GM23338 (cell line): ENCODE data around the gene TEX101. TPM values are rescaled to one million over a fixed set of nuclear protein-coding genes. Genes with fewer than 3 reads are reported as not detected.

Source experiments
- ATAC-seq: fragments of 200-7000 bp; cut with Tn5 transposase; 3 replicates; pipeline ENCODE4 v1.9.1; 2020
- DNase-seq: peaks from one replicate; pipeline ENCODE4 v3.0.0-alpha.2; 2015; ENCODE audit warnings: low spot score
- H2AFZ ChIP-seq: fragments of 200-600 bp; sonication (generic); 2 replicates; pipeline ENCODE4 v1.8.0; 2016; ENCODE audit warnings: antibody characterized with exemption, mild to moderate bottlenecking, moderate library complexity
- H3F3A ChIP-seq: fragments of 200-600 bp; sonication (generic); replicated peaks from 2 replicates; pipeline ENCODE4 v1.8.0; 2017; ENCODE audit warnings: antibody characterized with exemption, mixed run types, low read depth
- H3K27ac ChIP-seq: fragments of 200-600 bp; sonication (generic); 2 replicates; pipeline ENCODE4 v1.6.1; 2016; ENCODE audit warnings: low read depth
- H3K27me3 ChIP-seq: fragments of 200-600 bp; sonication (generic); 2 replicates; pipeline ENCODE4 v1.8.0; 2016; ENCODE audit warnings: mild to moderate bottlenecking, mixed run types, moderate library complexity; ENCODE audit not compliant: insufficient read depth
- H3K36me3 ChIP-seq: fragments of 200-600 bp; sonication (generic); 2 replicates; pipeline ENCODE4 v1.8.0; 2016; ENCODE audit warnings: mild to moderate bottlenecking; ENCODE audit not compliant: insufficient read depth
- H3K4me1 ChIP-seq: fragments of 200-600 bp; sonication (generic); 2 replicates; pipeline ENCODE4 v1.8.0; 2016; ENCODE audit warnings: mild to moderate bottlenecking, moderate library complexity; ENCODE audit not compliant: insufficient read depth
- H3K4me2 ChIP-seq: fragments of 200-600 bp; sonication (generic); 2 replicates; pipeline ENCODE4 v1.7.1; 2017; ENCODE audit warnings: mixed run types
- H3K4me3 ChIP-seq: fragments of 200-600 bp; sonication (generic); 2 replicates; pipeline ENCODE4 v1.6.1; 2016; ENCODE audit warnings: mixed run types
- H3K79me2 ChIP-seq: fragments of 200-600 bp; sonication (generic); replicated peaks from 2 replicates; pipeline ENCODE4 v1.8.0; 2017; ENCODE audit warnings: mild to moderate bottlenecking; ENCODE audit not compliant: insufficient read depth
- H3K9me2 ChIP-seq: fragments of 200-600 bp; sonication (generic); 2 replicates; pipeline ENCODE4 v1.8.0; 2017; ENCODE audit not compliant: insufficient read depth
- H4K20me1 ChIP-seq: fragments of 200-600 bp; sonication (generic); replicated peaks from 2 replicates; pipeline ENCODE4 v1.8.0; 2017; ENCODE audit warnings: mild to moderate bottlenecking; ENCODE audit not compliant: insufficient read depth
- H3K27ac Mint-ChIP-seq: 2 replicates; pipeline ENCODE4 v1.8.0; 2020; ENCODE audit warnings: inconsistent platforms, mild to moderate bottlenecking, moderate library complexity, mixed read lengths
- H3K27me3 Mint-ChIP-seq: 3 replicates; pipeline ENCODE4 v1.8.0; 2022; ENCODE audit warnings: low read depth, mild to moderate bottlenecking, moderate library complexity, mixed read lengths, inconsistent platforms; ENCODE audit not compliant: insufficient read depth, poor library complexity
- H3K36me3 Mint-ChIP-seq: 3 replicates; pipeline ENCODE4 v1.8.0; 2021; ENCODE audit warnings: low read depth, mild to moderate bottlenecking, inconsistent platforms, moderate library complexity, mixed read lengths
- H3K4me1 Mint-ChIP-seq: 3 replicates; pipeline ENCODE4 v1.8.0; 2020; ENCODE audit warnings: mild to moderate bottlenecking, inconsistent platforms, mixed read lengths
- H3K4me3 Mint-ChIP-seq: 3 replicates; pipeline ENCODE4 v1.8.0; 2021; ENCODE audit warnings: moderate library complexity, mild to moderate bottlenecking, inconsistent platforms, mixed read lengths
- H3K9me3 Mint-ChIP-seq: 3 replicates; pipeline ENCODE4 v1.8.0; 2020; ENCODE audit warnings: moderate library complexity, mild to moderate bottlenecking, inconsistent platforms, mixed read lengths
- CREB1 ChIP-seq: fragments of 250-450 bp; sonication (Bioruptor Pico); IDR thresholded peaks from 2 replicates; pipeline ENCODE4 v1.5.0; 2020; ENCODE audit warnings: low read depth, mild to moderate bottlenecking, moderate library complexity
- CTCF ChIP-seq, 2 experiments: fragments of 200-600 bp in 1 of 2; sonication (generic) in 1 of 2; conservative IDR thresholded peaks; 2 replicates each; pipeline versions ENCODE4 v1.5.1 to v1.6.1; 2016 to 2017; ENCODE audit warnings: antibody characterized with exemption in 2 of 2, low read depth in 2 of 2, mild to moderate bottlenecking in 2 of 2, moderate library complexity in 1 of 2
- EZH2phosphoT487 ChIP-seq: fragments of 200-600 bp; sonication (generic); IDR thresholded peaks from one replicate; pipeline ENCODE4 v1.8.1; 2018; ENCODE audit warnings: antibody characterized with exemption; ENCODE audit not compliant: unreplicated experiment
- JUNB ChIP-seq: IDR thresholded peaks from one replicate; pipeline ENCODE4 v1.6.1; 2016; ENCODE audit warnings: antibody characterized with exemption; ENCODE audit not compliant: unreplicated experiment
- NANOG ChIP-seq: IDR thresholded peaks from 2 replicates; pipeline ENCODE4 v1.6.1; 2016; ENCODE audit warnings: antibody characterized with exemption, borderline replicate concordance
- REST ChIP-seq: IDR thresholded peaks from one replicate; pipeline ENCODE4 v1.6.1; 2018; ENCODE audit warnings: antibody characterized with exemption; ENCODE audit not compliant: unreplicated experiment
- ZNF331 ChIP-seq: fragments of 250-450 bp; sonication (Bioruptor Pico); IDR thresholded peaks from 2 replicates; pipeline ENCODE4 v1.5.0; 2020; ENCODE audit warnings: low read depth, mild to moderate bottlenecking, moderate library complexity
- ZNF462 ChIP-seq: fragments of 250-450 bp; sonication (Bioruptor Pico); IDR thresholded peaks from 2 replicates; pipeline ENCODE4 v1.5.0; 2020; ENCODE audit warnings: mild to moderate bottlenecking, moderate library complexity
- polyA plus RNA-seq: library from polyadenylated mRNA; unstranded; fragments of >200 nt; fragmentation: Nextera tagmentation; extraction: Ambion mirVana; gene quantifications from 2 replicates; pipeline ENCODE4 v1.2.1, GENCODE V29; 2016
- total RNA-seq: library from RNA; depleted of rRNA; stranded (reverse); fragments of >200 nt; shearing (Covaris generic); gene quantifications from 2 replicates; pipeline ENCODE4 v1.2.3, GENCODE V29; 2014

Gene TEX101
- total and polyA plus RNA-seq, 2 experiments from 2014 or later, result not detected

- H2AFZ ChIP-seq, result peak overlapping the region; percentile 76
- no peak overlapping the region for H3K4me2 ChIP-seq
- no peaks in the 10 kb centered on the region for H3K36me3 ChIP-seq
- no peaks in the 10 kb centered on the region for H3K27me3 ChIP-seq
- peaks cover 10% of the 10 kb centered on the region for H3K27me3 Mint-ChIP-seq
- H3F3A ChIP-seq, result 0 out of 2 replicates have a peak, but pooled peaks cover 3% of the 10 kb centered on the region
- H3K36me3 Mint-ChIP-seq, result no peaks in the 10 kb centered on the region; the same call in 2 of the 3 replicates
- peaks cover 6% of the 10 kb centered on the region; the same call in 1 of the 3 replicates for H3K4me1 Mint-ChIP-seq
- no peaks in the 10 kb centered on the region for H4K20me1 ChIP-seq
- no peak overlapping the region for H3K4me3 Mint-ChIP-seq
- H3K9me3 Mint-ChIP-seq, result peaks cover 6% of the 10 kb centered on the region
- DNase-seq (peak; percentile 48), ATAC-seq (peak; percentile 77)
- H3K27ac Mint-ChIP-seq, result no peak overlapping the region
- H3K79me2 ChIP-seq, result no peaks in the 10 kb centered on the region
- H3K4me3 ChIP-seq, result no peak overlapping the region
- no peaks in the 10 kb centered on the region for H3K9me2 ChIP-seq
- H3K4me1 ChIP-seq, result no peaks in the 10 kb centered on the region
- TF ChIP-seq JUNB (no peak), ZNF462 (CRISPR knock-in tag) (no peak), NANOG (no peak), ZNF331 (CRISPR knock-in tag) (no peak), EZH2phosphoT487 (no peak), CREB1 (no peak), REST (no peak), CTCF (conservative IDR thresholded peaks at IDR 0.05; ENCODE audit: low read depth in 2 of 2) (no peak)
- no peak overlapping the region for H3K27ac ChIP-seq
Measured at GRCh38 chr19:43407416-43408005, 7.2 kb upstream of the TEX101 start.
